ENCODE data around the gene DYNC2H1.

- TF ChIP-seq RAD21 (IDR thresholded peaks at IDR 0.05) (peak in 1 of 2 donors; percentile 7), CTCF (IDR thresholded peaks at IDR 0.05; ENCODE audit: low read depth, low read length, missing input control) (no peak), SP1 (IDR thresholded peaks at IDR 0.05) (no peak), TAF1 (conservative IDR thresholded peaks at IDR 0.05) (no peak), JUND (IDR thresholded peaks at IDR 0.05) (no peak), ATF3 (IDR thresholded peaks at IDR 0.05) (no peak), GABPA (IDR thresholded peaks at IDR 0.05 in 1 of 2, conservative IDR thresholded peaks at IDR 0.05 in 1 of 2) (no peak), FOXA1 (IDR thresholded peaks at IDR 0.05) (no peak), HNF4A (conservative IDR thresholded peaks at IDR 0.05) (no peak), REST (IDR thresholded peaks at IDR 0.05) (no peak), FOXA2 (IDR thresholded peaks at IDR 0.05) (no peak), MAX (IDR thresholded peaks at IDR 0.05) (no peak)
Measured at GRCh38 chr11:103322821-103323220, 213.6 kb downstream of the DYNC2H1 start.

Measured in liver (tissue), 3 donors.